ES-I3 (cell line): ENCODE data around the gene CELA3A.

Experiments used
- H3K36me3 ChIP-seq: 2 replicates; pipeline ENCODE4 v1.6.1; 2013; ENCODE audit warnings: mild to moderate bottlenecking, low read length, control low read depth, moderate library complexity; ENCODE audit not compliant: insufficient read depth
- H3K4me1 ChIP-seq: 2 replicates; pipeline ENCODE4 v1.6.1; 2013; ENCODE audit warnings: mild to moderate bottlenecking, control low read depth, low read length; ENCODE audit not compliant: insufficient read depth
- H3K9ac ChIP-seq: 2 replicates; pipeline ENCODE4 v1.6.1; 2013; ENCODE audit warnings: low read depth, mild to moderate bottlenecking, low read length, moderate library complexity
- H3K9me3 ChIP-seq: 2 replicates; pipeline ENCODE4 v1.6.1; 2013; ENCODE audit warnings: mild to moderate bottlenecking, low read length, moderate library complexity; ENCODE audit not compliant: control insufficient read depth, insufficient read depth

Gene CELA3A

GRCh38 chr1:22044690-22045420 lies 43.4 kb downstream of the CELA3A start:
- H3K9ac ChIP-seq: no peak overlapping the region
- peaks cover 13% of the 10 kb centered on the region for H3K4me1 ChIP-seq
- peaks cover 3% of the 10 kb centered on the region; the same call in 1 of the 2 replicates for H3K9me3 ChIP-seq
- H3K36me3 ChIP-seq: no peaks in the 10 kb centered on the region

DNA sequence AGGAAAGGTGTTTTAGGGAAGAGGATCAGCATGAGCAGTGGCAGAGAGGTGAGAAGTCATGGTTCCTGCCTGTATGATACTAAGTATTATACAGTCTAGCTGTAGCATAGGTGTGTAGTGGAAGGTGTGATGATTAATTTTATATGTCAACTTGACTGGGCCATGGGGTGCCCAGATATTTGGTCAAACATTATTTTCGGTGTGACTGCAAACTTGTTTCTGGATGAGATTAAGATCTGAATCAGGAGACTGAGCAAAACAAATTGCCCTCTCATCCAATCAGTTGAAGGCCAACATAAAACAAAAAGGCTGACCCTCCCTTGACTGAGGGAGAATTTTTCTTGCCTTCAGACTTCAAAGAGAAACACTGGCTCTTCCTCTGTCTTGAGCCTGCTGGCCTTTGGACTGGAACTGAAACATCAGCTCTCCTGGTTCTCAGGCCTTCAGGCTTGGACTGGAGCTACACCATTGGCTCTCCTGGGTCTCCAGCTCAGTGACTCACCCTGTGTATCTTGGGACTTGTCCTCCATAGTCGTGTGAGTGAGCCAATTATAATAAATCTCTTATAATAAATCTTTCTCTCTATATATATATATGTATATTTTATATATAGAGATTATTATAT lies 44.3 kb downstream of the CELA3A start:
- Histone ChIP-seq H3K36me3 (no peaks in the 10 kb centered on the region), H3K9ac (no peak overlapping the region), H3K4me1 (peaks cover 8% of the 10 kb centered on the region), H3K9me3 (peaks cover 3% of the 10 kb centered on the region; the same call in 1 of the 2 replicates)

DNA sequence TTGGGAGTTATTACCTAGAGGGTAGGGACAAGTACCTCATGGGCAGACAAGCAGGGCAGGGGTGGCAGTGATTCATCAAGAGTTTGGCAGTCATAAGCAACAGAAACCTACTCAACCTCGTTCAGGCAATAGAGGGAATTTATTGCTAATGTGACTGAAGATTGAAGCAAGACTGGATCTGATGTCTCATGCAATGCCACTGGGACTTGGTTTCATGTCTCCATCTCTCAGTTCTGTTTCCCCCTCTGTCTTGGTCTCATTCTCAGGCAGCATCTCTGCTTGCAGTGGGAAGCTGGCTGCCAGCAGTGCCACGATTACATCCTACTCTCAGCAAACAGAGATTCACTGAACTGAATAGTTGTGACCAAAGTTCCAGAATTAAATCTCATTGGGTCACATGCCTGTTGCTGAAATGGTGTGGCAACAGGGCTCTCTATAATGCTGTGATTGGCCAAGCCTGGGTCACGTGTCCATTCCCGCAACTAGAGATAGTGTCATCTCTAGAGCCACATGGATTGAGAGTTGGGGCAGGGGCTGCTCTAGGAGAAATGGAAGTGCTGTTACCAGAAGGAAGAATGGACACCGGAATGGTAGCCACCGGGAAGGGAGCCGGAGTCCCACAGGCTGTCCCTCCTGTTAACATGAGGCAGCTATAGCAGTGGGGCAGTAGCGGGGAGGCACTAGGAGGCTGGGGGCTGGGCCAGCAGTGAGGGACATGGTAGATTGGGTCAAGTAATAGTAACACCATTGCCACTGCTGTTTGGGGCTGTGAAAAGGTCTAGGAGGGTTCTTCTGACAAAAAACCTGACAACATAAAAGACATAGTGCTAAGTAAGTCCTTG lies 47.1 kb downstream of the CELA3A start:
- peaks cover 8% of the 10 kb centered on the region for H3K4me1 ChIP-seq
- H3K9ac ChIP-seq: no peak overlapping the region
- H3K36me3 ChIP-seq: no peaks in the 10 kb centered on the region
- H3K9me3 ChIP-seq: peaks cover 3% of the 10 kb centered on the region; the same call in 1 of the 2 replicates

DNA sequence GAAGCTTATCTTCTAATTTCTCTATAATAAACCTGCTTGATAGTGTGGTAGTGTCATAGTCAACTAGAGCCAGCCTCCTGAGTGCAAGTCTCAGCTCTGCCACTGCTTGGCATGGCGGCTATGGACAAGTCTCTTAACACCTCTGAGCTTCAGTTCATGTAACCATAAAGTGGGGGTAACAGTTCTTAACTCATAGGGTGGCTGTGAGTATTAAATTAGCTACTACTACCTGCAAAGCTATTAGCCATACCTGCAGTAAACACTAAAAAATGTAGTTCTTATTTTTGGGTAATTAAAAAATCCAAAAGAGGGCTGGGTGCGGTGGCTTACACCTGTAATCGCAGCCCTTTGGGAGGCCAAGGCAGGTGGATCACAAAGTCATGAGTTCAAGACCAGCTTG lies 48.9 kb downstream of the CELA3A start:
- H3K36me3 ChIP-seq: no peaks in the 10 kb centered on the region
- no peaks in the 10 kb centered on the region for H3K4me1 ChIP-seq
- H3K9ac ChIP-seq: no peak overlapping the region
- H3K9me3 ChIP-seq: peaks cover 3% of the 10 kb centered on the region; the same call in 1 of the 2 replicates

- Histone ChIP-seq H3K4me1 (no peaks in the 10 kb centered on the region), H3K9ac (peak overlapping the region; percentile 91; the same call in 1 of the 2 replicates), H3K36me3 (no peaks in the 10 kb centered on the region), H3K9me3 (no peaks in the 10 kb centered on the region)
Observed at GRCh38 chr1:22051607-22052114, 50.2 kb downstream of the CELA3A start.

DNA sequence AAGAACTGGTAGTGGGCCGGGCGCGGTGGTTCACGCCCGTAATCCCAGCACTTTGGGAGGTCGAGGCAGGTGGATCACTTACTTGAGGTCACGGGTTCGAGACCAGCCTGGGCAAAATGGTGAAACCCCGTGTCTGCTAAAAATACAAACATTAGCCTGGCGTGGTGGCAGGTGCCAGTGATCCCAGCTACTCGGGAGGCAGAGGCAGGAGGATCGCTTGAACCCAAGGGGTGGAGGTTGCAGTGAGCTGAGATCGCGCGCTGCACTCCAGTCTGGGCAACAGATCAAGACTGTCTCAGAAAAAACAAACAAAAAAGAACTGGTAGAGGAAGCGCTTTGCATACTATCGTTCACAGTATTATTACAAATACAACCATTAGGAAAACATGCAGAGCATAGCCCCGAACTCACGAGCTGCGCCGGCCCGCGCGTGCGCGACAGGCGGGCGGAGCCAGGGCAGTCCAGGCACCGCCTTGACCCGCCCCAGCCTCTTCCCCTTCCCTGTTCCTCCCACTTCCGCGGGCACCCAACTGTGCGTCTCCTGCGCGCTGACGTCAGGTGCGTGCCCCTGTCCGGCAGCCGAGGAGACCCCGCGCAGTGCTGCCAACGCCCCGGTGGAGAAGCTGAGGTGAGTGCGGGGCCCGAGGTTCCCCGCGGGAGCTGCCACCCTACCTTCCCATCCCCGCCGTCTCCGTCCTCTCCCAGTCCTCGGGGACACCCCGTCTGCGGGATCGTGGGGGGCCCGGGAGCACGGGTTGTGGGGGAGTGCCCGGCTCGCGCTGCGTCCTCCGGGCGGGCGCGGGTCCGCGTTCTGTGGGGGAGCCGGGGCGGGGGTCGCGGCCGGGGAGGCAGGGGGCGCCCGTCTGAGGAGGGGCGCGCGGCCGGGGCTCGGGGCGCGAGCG lies 50.9 kb downstream of the CELA3A start, which contains the start of gene CDC42:
Gene CDC42, plus strand, starts transcription at position 595 of the 902 bp plus-strand sequence. CDS start 25,770 bp downstream, outside the sequence.
- H3K9me3 ChIP-seq: no peaks in the 10 kb centered on the region
- no peaks in the 10 kb centered on the region for H3K4me1 ChIP-seq
- peak within 1 kb of the TSS; percentile 91 for H3K9ac ChIP-seq
- peaks cover 4% of the 10 kb centered on the region for H3K36me3 ChIP-seq

DNA sequence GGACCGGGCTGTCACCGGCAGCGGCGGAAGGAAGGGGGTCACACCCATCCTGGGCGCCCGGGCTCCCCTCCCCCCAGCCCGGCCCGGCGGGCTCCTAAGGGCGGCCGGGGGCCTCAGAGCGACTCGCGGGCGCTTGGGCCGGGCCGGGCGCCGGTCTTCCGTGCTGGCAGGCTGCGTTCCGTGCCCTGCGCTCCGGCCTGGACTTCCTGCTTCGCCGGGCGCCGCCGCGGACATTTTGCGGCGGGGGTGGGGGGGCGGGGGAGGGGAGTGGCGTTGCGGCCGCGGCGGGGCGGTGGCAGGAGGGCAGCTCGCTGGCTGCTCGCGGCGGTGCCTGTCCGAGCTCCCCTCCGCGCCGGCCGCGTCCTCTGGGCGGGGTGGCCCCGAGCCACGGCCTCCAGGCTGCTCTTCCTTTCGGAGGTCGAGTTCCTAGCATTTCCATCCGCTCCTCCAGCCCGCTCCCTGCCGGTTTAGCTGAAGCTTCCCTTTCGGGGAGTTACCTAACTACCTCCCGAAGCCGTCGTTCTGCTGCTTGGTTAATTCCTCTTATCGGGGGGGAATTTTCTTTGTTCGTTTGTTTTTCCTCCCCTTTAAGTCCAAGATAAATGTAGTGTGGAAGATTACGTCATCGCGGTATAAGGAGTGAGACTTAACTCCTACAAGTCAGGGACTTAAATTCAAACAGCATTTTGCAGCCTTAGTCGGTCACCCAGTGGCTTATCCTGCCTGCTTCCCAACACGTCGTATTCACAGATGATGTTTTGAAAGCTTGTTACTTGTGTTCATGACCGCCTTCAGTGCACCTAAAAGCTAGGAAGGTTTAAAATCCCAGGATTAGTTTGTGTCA lies 51.8 kb downstream of the CELA3A start:
- Histone ChIP-seq H3K36me3 (peaks cover 5% of the 10 kb centered on the region), H3K9ac (peak overlapping the region; percentile 91), H3K4me1 (no peaks in the 10 kb centered on the region), H3K9me3 (no peaks in the 10 kb centered on the region)

- H3K9ac ChIP-seq: peak overlapping the region; percentile 91
- no peaks in the 10 kb centered on the region for H3K9me3 ChIP-seq
- H3K36me3 ChIP-seq: peaks cover 5% of the 10 kb centered on the region
- H3K4me1 ChIP-seq: no peaks in the 10 kb centered on the region
Observed at GRCh38 chr1:22053861-22054770, 52.7 kb downstream of the CELA3A start.

DNA sequence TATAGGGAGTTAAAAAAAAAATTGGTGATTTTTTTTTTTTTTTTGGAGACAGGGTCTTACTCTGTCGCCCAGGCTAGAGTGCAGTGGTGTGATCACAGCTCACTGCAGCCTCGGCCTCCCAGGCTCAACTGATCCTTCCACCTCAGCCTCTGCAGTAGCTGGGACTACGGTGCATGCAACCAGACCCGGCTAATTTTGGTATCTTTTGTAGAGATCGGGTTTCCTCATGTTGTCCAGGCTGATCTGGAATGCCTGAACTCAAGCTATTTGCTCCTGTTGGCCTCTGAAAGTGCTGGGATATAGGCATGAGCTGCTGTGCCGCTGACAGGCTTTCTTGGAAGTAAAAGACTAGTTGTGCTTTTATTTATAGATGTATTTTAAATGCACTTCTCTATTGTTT lies 54.0 kb downstream of the CELA3A start:
- H3K36me3 ChIP-seq: peaks cover 5% of the 10 kb centered on the region
- H3K9ac ChIP-seq: no peak overlapping the region
- no peaks in the 10 kb centered on the region for H3K9me3 ChIP-seq
- H3K4me1 ChIP-seq: no peaks in the 10 kb centered on the region

DNA sequence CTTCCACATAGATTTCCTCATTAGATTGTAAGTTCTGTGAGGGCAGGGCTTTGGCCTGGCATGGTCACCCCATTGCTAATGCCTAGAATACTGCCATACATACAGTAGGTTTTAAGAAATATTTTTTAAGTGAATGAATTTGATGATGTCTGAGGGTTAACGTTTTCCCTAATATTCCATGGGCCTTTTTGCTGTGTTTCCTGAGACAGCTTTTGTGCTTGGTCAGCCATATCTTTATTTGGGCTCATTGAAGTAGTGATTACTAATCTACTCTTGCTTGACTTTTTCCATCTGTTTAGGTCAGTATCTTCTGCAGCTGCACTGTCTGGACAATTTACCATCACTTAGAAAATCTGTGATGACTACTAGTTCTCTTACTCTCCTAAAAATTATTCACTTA lies 54.6 kb downstream of the CELA3A start:
- H3K9me3 ChIP-seq: no peaks in the 10 kb centered on the region
- no peak overlapping the region for H3K9ac ChIP-seq
- H3K36me3 ChIP-seq: peaks cover 5% of the 10 kb centered on the region
- H3K4me1 ChIP-seq: no peaks in the 10 kb centered on the region

DNA sequence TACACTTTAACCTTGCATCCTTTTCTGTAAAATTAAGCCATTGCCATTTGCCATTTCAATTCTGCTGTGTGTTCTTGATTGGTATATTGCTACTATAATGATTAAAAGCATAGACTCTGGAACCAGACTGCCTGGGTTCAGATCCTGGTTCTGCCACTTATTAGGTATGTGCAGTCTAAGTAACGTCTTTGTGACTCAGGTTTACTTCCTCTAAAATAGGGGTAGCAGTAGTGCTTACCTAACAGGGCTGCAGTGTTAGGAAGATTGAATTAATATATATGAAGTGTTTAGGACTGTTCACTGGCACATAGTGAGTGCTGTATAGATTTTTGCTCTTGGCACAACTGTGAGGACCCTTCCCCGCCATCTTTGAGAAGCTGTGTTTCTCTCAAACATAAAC lies 55.5 kb downstream of the CELA3A start:
- no peak overlapping the region for H3K9ac ChIP-seq
- H3K4me1 ChIP-seq: no peaks in the 10 kb centered on the region
- H3K36me3 ChIP-seq: peaks cover 5% of the 10 kb centered on the region
- H3K9me3 ChIP-seq: no peaks in the 10 kb centered on the region

- H3K36me3 ChIP-seq: peaks cover 5% of the 10 kb centered on the region
- H3K4me1 ChIP-seq: no peaks in the 10 kb centered on the region
- H3K9me3 ChIP-seq: no peaks in the 10 kb centered on the region
- no peak overlapping the region for H3K9ac ChIP-seq
Observed at GRCh38 chr1:22057861-22058260, 56.4 kb downstream of the CELA3A start.
